GM23338 (cell line): Measurements from ENCODE around the gene TMEM121. TPM values are rescaled to one million over a fixed set of nuclear protein-coding genes. Genes with fewer than 3 reads are reported as not detected.

Source experiments
- ATAC-seq: fragments of 200-7000 bp; cut with Tn5 transposase; 3 replicates; pipeline ENCODE4 v1.9.1; 2020
- DNase-seq: peaks from one replicate; pipeline ENCODE4 v3.0.0-alpha.2; 2015; ENCODE audit warnings: low spot score
- H2AFZ ChIP-seq: fragments of 200-600 bp; sonication (generic); 2 replicates; pipeline ENCODE4 v1.8.0; 2016; ENCODE audit warnings: antibody characterized with exemption, mild to moderate bottlenecking, moderate library complexity
- H3F3A ChIP-seq: fragments of 200-600 bp; sonication (generic); replicated peaks from 2 replicates; pipeline ENCODE4 v1.8.0; 2017; ENCODE audit warnings: antibody characterized with exemption, mixed run types, low read depth
- H3K27ac ChIP-seq: fragments of 200-600 bp; sonication (generic); 2 replicates; pipeline ENCODE4 v1.6.1; 2016; ENCODE audit warnings: low read depth
- H3K27me3 ChIP-seq: fragments of 200-600 bp; sonication (generic); 2 replicates; pipeline ENCODE4 v1.8.0; 2016; ENCODE audit warnings: mild to moderate bottlenecking, mixed run types, moderate library complexity; ENCODE audit not compliant: insufficient read depth
- H3K36me3 ChIP-seq: fragments of 200-600 bp; sonication (generic); 2 replicates; pipeline ENCODE4 v1.8.0; 2016; ENCODE audit warnings: mild to moderate bottlenecking; ENCODE audit not compliant: insufficient read depth
- H3K4me1 ChIP-seq: fragments of 200-600 bp; sonication (generic); 2 replicates; pipeline ENCODE4 v1.8.0; 2016; ENCODE audit warnings: mild to moderate bottlenecking, moderate library complexity; ENCODE audit not compliant: insufficient read depth
- H3K4me2 ChIP-seq: fragments of 200-600 bp; sonication (generic); 2 replicates; pipeline ENCODE4 v1.7.1; 2017; ENCODE audit warnings: mixed run types
- H3K4me3 ChIP-seq: fragments of 200-600 bp; sonication (generic); 2 replicates; pipeline ENCODE4 v1.6.1; 2016; ENCODE audit warnings: mixed run types
- H3K79me2 ChIP-seq: fragments of 200-600 bp; sonication (generic); replicated peaks from 2 replicates; pipeline ENCODE4 v1.8.0; 2017; ENCODE audit warnings: mild to moderate bottlenecking; ENCODE audit not compliant: insufficient read depth
- H3K9me2 ChIP-seq: fragments of 200-600 bp; sonication (generic); 2 replicates; pipeline ENCODE4 v1.8.0; 2017; ENCODE audit not compliant: insufficient read depth
- H4K20me1 ChIP-seq: fragments of 200-600 bp; sonication (generic); replicated peaks from 2 replicates; pipeline ENCODE4 v1.8.0; 2017; ENCODE audit warnings: mild to moderate bottlenecking; ENCODE audit not compliant: insufficient read depth
- H3K27ac Mint-ChIP-seq: 2 replicates; pipeline ENCODE4 v1.8.0; 2020; ENCODE audit warnings: inconsistent platforms, mild to moderate bottlenecking, moderate library complexity, mixed read lengths
- H3K27me3 Mint-ChIP-seq: 3 replicates; pipeline ENCODE4 v1.8.0; 2022; ENCODE audit warnings: low read depth, mild to moderate bottlenecking, moderate library complexity, mixed read lengths, inconsistent platforms; ENCODE audit not compliant: insufficient read depth, poor library complexity
- H3K36me3 Mint-ChIP-seq: 3 replicates; pipeline ENCODE4 v1.8.0; 2021; ENCODE audit warnings: low read depth, mild to moderate bottlenecking, inconsistent platforms, moderate library complexity, mixed read lengths
- H3K4me1 Mint-ChIP-seq: 3 replicates; pipeline ENCODE4 v1.8.0; 2020; ENCODE audit warnings: mild to moderate bottlenecking, inconsistent platforms, mixed read lengths
- H3K4me3 Mint-ChIP-seq: 3 replicates; pipeline ENCODE4 v1.8.0; 2021; ENCODE audit warnings: moderate library complexity, mild to moderate bottlenecking, inconsistent platforms, mixed read lengths
- H3K9me3 Mint-ChIP-seq: 3 replicates; pipeline ENCODE4 v1.8.0; 2020; ENCODE audit warnings: moderate library complexity, mild to moderate bottlenecking, inconsistent platforms, mixed read lengths
- CREB1 ChIP-seq: fragments of 250-450 bp; sonication (Bioruptor Pico); IDR thresholded peaks from 2 replicates; pipeline ENCODE4 v1.5.0; 2020; ENCODE audit warnings: low read depth, mild to moderate bottlenecking, moderate library complexity
- CTCF ChIP-seq, 2 experiments: fragments of 200-600 bp in 1 of 2; sonication (generic) in 1 of 2; conservative IDR thresholded peaks; 2 replicates each; pipeline versions ENCODE4 v1.5.1 to v1.6.1; 2016 to 2017; ENCODE audit warnings: antibody characterized with exemption in 2 of 2, low read depth in 2 of 2, mild to moderate bottlenecking in 2 of 2, moderate library complexity in 1 of 2
- ETS1 ChIP-seq: IDR thresholded peaks from 2 replicates; pipeline ENCODE4 v1.6.1; 2016; ENCODE audit warnings: antibody characterized with exemption
- EZH2 ChIP-seq: fragments of 200-600 bp; sonication (generic); IDR thresholded peaks from one replicate; pipeline ENCODE4 v1.8.0; 2017; ENCODE audit warnings: antibody characterized with exemption, mild to moderate bottlenecking, low read depth; ENCODE audit not compliant: unreplicated experiment
- EZH2phosphoT487 ChIP-seq: fragments of 200-600 bp; sonication (generic); IDR thresholded peaks from one replicate; pipeline ENCODE4 v1.8.1; 2018; ENCODE audit warnings: antibody characterized with exemption; ENCODE audit not compliant: unreplicated experiment
- JUNB ChIP-seq: IDR thresholded peaks from one replicate; pipeline ENCODE4 v1.6.1; 2016; ENCODE audit warnings: antibody characterized with exemption; ENCODE audit not compliant: unreplicated experiment
- NANOG ChIP-seq: IDR thresholded peaks from 2 replicates; pipeline ENCODE4 v1.6.1; 2016; ENCODE audit warnings: antibody characterized with exemption, borderline replicate concordance
- POLR2AphosphoS5 ChIP-seq: IDR thresholded peaks from 2 replicates; pipeline ENCODE4 v1.6.1; 2016; ENCODE audit warnings: antibody characterized with exemption, low read depth
- REST ChIP-seq: IDR thresholded peaks from one replicate; pipeline ENCODE4 v1.6.1; 2018; ENCODE audit warnings: antibody characterized with exemption; ENCODE audit not compliant: unreplicated experiment
- STAT1 ChIP-seq: IDR thresholded peaks from one replicate; pipeline ENCODE4 v1.6.1; 2016; ENCODE audit warnings: antibody characterized with exemption; ENCODE audit not compliant: unreplicated experiment
- ZNF114 ChIP-seq: fragments of 250-450 bp; sonication (Bioruptor Pico); IDR thresholded peaks from 2 replicates; pipeline ENCODE4 v1.5.0; 2020; ENCODE audit warnings: mild to moderate bottlenecking, moderate library complexity
- ZNF331 ChIP-seq: fragments of 250-450 bp; sonication (Bioruptor Pico); IDR thresholded peaks from 2 replicates; pipeline ENCODE4 v1.5.0; 2020; ENCODE audit warnings: low read depth, mild to moderate bottlenecking, moderate library complexity
- ZNF462 ChIP-seq: fragments of 250-450 bp; sonication (Bioruptor Pico); IDR thresholded peaks from 2 replicates; pipeline ENCODE4 v1.5.0; 2020; ENCODE audit warnings: mild to moderate bottlenecking, moderate library complexity
- polyA plus RNA-seq: library from polyadenylated mRNA; unstranded; fragments of >200 nt; fragmentation: Nextera tagmentation; extraction: Ambion mirVana; gene quantifications from 2 replicates; pipeline ENCODE4 v1.2.1, GENCODE V29; 2016
- total RNA-seq: library from RNA; depleted of rRNA; stranded (reverse); fragments of >200 nt; shearing (Covaris generic); gene quantifications from 2 replicates; pipeline ENCODE4 v1.2.3, GENCODE V29; 2014

Gene TMEM121
- total and polyA plus RNA-seq, 2 experiments from 2014 or later = 0.13 to 1.3 TPM

- H3K27ac Mint-ChIP-seq = no peak overlapping the region
- no peak overlapping the region for H2AFZ ChIP-seq
- DNase-seq (no peak), ATAC-seq (no peak)
- H3K27me3 Mint-ChIP-seq = peaks cover 12% of the 10 kb centered on the region
- H3K9me3 Mint-ChIP-seq = peaks cover 6% of the 10 kb centered on the region; the same call in 2 of the 3 replicates
- H3K4me1 ChIP-seq = no peaks in the 10 kb centered on the region
- no peak overlapping the region for H3K4me3 Mint-ChIP-seq
- H3K79me2 ChIP-seq = no peaks in the 10 kb centered on the region
- no peak overlapping the region for H3K4me3 ChIP-seq
- H3F3A ChIP-seq = peaks cover 4% of the 10 kb centered on the region; the same call in 1 of the 2 replicates
- H3K9me2 ChIP-seq = peaks cover 3% of the 10 kb centered on the region; the same call in 1 of the 2 replicates
- H3K27ac ChIP-seq = no peak overlapping the region
- H3K4me1 Mint-ChIP-seq = 0 out of 3 replicates have a peak, but pooled peaks cover 2% of the 10 kb centered on the region
- no peaks in the 10 kb centered on the region for H3K27me3 ChIP-seq
- H3K36me3 ChIP-seq = no peaks in the 10 kb centered on the region
- no peaks in the 10 kb centered on the region for H3K36me3 Mint-ChIP-seq
- no peak overlapping the region for H3K4me2 ChIP-seq
- TF ChIP-seq POLR2AphosphoS5 (no peak), REST (no peak), CTCF (conservative IDR thresholded peaks at IDR 0.05; ENCODE audit: low read depth in 2 of 2) (no peak), NANOG (no peak), ZNF462 (CRISPR knock-in tag) (no peak), CREB1 (CRISPR knock-in tag) (no peak), ETS1 (no peak), ZNF331 (CRISPR knock-in tag) (no peak), STAT1 (no peak), JUNB (no peak), EZH2 (no peak), EZH2phosphoT487 (no peak), ZNF114 (CRISPR knock-in tag) (no peak)
- H4K20me1 ChIP-seq = no peaks in the 10 kb centered on the region
Measured at GRCh38 chr14:105495101-105495989, 31.0 kb upstream of the TMEM121 start.
